Left hindlimb (tissue), 1 donor: ENCODE measurements around the gene SHISAL2B.
"Not testable (repeated sequence)": the region's sequence is repeated elsewhere in the genome, so short reads cannot be mapped to it uniquely, and the experiment has no call there.

Experiments used
- DNase-seq: peaks from one replicate; pipeline ENCODE4 v3.0.0-alpha.2; 2018

The SHISAL2B gene

DNA sequence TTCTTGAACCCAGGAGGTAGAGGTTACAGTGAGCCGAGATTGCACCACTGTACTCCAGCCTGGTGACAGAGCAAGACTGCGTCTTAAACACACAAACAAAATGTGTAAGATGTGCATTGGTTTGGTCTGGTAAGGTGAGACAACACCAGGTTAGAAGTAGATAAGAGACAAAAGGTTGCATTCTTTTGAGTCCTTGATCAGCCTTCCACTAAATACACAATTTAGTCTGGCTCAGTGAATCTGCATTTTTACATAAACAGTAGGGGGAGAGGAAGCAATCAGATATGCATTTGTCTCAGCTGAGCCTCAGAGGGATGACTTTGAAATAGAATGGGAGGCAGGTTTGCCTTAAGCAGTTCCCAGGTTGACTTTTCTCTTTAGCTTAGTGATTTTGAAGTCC lies 15.8 kb downstream of the SHISAL2B start:
- DNase-seq: not testable (repeated sequence)

DNA sequence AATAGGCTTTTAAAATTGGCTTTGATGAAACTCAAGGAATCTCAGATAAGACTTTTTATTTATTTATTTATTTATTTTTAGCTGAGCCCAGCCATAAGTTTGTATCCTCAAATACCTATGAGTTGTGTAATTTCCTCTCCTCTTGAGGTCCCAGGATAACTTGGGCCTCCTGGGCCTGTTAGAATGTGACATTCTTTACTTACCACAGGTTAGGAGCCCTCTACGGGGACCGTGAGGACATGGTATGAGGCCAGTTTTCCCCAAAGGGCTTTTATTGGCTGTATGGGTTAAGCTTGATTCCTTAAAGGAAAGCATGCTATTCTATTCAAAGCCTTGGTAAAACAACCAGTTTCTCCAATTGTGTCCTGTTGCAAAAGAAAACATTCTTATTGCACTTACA lies 16.9 kb downstream of the SHISAL2B start:
- DNase-seq: no peak

DNA sequence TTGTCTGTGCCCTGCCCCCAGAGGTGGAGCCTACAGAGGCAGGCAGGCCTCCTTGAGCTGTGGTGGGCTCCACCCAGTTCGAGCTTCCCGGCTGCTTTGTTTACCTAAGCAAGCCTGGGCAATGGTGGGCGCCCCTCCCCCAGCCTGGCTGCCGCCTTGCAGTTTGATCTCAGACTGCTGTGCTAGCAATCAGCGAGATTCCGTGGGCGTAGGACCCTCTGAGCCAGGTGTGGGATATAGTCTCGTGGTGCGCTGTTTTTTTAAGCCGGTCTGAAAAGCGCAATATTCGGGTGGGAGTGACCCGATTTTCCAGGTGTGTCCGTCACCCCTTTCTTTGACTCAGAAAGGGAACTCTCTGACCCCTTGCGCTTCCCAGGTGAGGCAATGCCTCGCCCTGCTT lies 24.2 kb downstream of the SHISAL2B start:
- not testable (repeated sequence) for DNase-seq

DNA sequence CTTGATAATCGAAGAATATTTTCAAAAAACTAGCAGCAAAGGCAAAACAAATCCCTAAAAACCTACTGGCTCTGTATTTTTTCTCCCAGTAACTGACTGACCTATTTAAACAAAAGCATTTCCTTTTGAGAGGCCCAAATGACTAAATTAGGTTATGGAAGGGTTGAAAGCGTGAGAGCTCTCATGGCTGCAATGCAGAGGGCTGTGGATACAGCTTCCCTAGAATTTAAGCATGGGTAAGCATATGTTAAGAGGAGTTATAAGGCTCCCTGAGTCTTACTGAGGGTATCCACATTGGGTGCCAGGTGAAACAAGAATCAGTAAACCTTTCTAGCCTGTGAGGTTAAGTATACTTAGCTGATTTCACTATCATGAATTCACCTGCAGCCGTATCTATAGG lies 32.3 kb downstream of the SHISAL2B start:
- no peak for DNase-seq

DNA sequence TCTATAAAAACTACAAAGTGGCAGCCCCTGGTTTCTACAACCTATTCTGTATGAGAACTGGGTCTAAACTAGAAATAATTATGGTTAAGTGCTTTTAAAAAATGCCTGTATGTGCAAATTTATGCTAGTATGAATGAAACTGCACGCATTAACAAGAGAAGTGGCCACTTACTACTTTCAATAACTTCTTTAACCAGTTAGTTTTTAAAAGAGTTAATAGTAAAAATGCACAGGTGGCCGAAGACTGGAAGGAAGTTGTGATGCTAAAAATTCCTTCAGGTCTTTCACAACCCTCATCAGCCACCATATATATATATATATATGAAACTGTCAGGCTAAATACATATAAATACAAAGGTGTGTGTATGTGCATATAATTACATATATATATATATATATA lies 36.8 kb downstream of the SHISAL2B start:
- DNase-seq: no peak

DNA sequence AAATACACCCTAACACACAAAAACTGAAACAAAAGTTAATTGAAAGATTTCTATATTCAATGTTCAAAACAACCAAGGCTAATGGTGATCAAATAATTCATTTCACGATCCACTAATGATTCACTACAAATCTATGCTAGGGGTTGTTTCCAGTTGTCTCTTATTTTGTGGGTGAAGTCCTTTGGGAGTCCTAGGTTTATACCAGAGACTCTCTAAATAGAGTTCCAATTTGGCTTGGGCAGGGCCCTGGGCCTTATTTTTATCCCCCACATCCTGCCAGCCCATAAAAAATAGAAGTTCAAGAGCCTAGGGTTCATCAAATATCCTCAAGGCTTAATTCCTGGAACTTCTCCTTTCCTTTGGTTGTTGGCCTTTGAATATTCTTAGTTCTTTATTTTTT lies 52.1 kb downstream of the SHISAL2B start:
- DNase-seq: no peak

DNA sequence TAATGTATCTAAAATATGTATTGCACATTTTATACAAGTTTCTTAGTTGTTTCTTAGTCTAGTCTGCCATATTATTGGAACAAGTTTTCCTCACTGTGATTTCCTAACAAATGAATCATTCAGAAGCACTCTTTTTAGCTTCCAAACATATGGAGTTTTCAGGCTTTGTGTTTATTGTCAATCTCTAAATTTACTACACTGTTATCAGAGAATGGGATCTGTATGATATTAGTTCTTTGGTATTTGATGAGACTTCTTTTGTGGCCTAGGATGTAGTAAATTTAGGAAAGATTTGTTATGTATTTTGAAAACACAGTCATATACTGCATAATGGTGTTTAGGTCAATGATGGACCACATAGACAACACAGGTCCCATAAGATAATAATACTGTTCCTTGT lies 52.5 kb downstream of the SHISAL2B start:
- no peak for DNase-seq

DNA sequence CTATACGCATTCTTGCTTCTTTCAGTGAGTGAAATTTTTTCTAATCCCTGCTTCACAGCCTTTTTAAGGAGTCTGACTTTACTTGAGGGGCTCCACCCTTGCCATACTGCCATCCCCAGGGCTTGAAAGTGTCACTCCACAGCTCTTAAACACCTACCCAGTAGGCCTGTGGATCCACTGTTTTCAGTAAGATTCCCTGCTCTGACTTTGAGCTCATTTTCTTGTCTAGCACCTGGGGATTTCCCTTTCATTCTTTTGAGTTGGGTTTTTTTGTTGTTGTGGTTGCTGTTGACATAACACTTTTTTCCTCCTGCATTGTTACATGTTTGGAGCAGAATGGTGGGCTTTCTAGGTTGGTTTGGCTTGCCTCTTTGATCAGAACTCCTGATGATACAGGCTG lies 54.6 kb downstream of the SHISAL2B start:
- DNase-seq: no peak

DNA sequence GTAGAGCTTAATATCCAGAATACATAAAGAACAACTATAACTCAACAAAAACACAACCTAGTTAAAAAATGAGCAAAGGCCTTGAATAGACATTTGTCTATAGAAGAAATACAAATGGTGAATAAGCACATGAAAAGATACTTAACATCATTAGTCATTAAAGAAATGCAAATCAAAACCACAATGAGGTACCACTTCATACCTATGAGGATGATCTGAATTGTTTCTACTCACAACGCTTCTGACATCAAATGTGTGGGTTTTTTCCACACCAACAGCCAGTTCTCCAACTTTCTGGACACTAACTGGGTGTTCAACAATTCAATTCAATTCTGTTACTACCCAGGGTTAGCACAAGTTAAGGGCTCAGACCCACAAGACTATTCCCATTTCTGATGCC lies 56.1 kb downstream of the SHISAL2B start:
- DNase-seq: no peak

DNA sequence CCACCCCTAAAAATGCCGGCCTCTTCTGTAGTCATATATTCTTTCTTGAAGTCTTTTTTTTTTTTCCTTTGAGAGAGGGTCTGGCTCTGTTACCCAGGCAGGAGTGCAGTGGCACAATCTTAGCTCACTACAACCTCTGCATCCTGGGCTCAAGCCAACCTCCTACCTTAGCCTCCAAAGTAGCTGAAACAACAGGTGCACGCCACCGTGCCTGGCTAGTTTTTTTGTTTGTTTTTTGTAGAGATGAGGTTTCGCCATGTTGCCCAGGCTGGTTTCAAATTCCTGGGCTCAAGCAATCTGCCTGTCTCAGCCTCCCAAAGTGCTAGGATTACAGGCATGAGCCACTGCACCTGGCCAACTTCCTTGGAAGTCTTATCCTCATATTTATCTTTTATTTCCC lies 59.1 kb downstream of the SHISAL2B start:
- no peak for DNase-seq

DNA sequence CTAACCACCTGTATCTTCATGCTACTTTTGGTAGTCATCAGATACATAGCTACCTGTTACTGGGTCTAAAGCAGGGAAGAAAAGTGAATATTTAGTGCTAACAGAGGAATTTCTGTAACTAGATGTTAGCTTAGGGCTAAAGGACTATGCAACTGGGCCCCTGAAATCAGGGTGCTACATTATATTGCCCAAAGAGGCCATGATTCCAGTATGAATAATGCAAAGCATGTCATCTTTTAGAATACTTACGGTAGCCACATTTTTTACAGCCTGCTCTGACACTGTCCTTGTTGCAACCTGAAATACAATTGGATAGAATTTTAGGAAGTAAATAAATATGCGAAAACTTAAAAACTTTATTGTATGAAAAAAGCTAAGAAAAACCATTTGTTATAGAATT lies 63.8 kb downstream of the SHISAL2B start:
- DNase-seq: no peak

DNA sequence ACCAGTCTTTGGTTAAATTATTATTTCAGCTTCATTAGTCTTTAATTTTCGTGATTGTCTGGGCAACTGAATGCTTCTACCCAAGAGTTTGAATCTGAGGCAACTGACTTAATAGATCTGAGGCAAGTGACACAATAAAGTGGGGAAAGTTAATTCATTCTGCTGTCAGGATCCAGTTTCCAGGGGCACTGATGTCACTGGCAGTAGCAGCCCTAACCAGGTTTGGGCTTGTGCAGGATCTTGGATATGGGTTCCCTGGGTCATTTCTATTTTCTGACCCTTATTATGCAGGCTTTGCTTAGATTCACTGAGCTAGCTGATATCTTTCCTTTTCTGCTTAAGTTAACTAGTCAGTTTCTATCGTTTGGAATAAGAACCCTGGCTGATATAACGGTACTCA lies 68.6 kb downstream of the SHISAL2B start:
- DNase-seq: no peak

DNA sequence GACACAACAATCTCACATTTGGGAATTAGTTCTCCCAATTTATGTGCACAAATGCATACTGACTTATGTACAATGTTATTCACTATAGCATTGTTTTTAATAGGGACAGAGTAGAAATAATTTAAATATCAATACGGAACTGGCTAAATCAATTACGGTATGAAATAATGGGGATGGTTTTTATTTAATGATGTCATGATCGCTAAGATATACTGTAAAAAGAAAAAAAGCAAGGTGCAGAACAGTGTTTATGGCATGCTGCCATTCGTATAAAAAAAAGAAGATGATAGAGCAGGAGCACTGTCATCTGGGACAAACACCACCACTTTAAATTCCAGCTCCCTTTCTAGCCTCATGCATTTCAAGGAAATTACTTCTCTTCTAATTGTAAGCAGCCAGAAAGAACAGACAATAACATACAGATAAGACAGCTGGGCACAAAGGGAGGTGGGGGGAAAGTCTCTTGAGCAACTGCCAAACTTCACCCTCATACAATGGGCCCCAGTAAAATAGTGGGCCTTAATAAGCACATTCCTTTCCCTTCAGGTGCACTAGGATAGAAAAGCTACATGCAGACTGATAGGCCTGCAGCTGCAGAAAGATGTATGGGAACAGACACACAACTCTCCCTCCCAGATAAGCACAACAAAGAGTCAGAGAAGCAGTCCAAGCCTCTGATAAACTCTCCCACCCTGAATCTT lies 69.8 kb downstream of the SHISAL2B start:
- DNase-seq: no peak

DNA sequence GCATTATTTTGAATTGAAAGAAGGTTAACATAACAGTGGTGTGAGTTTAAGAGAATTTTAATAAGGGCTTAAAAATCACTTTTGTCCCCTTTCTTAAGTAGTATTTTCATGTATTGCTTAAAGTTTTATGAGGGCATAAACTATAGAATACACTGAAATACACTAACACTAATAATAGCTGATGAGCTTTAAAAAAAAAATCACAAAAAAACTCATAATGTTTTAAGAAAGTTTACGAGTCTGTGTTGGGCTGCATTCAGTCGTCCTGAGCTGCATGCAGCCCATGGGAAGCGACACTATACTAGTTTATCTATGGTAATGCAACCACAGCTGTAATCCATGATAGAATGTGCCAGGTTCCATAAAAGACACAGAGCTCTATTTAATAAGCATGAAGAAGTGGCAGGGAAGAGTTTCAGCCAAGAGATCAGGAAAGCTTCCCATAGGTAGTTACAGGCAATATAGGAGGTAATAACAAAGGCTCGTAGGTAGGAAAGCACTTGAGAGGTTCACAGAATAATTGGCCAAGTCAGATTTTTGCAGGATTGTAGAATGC lies 73.7 kb downstream of the SHISAL2B start:
- DNase-seq: no peak

DNA sequence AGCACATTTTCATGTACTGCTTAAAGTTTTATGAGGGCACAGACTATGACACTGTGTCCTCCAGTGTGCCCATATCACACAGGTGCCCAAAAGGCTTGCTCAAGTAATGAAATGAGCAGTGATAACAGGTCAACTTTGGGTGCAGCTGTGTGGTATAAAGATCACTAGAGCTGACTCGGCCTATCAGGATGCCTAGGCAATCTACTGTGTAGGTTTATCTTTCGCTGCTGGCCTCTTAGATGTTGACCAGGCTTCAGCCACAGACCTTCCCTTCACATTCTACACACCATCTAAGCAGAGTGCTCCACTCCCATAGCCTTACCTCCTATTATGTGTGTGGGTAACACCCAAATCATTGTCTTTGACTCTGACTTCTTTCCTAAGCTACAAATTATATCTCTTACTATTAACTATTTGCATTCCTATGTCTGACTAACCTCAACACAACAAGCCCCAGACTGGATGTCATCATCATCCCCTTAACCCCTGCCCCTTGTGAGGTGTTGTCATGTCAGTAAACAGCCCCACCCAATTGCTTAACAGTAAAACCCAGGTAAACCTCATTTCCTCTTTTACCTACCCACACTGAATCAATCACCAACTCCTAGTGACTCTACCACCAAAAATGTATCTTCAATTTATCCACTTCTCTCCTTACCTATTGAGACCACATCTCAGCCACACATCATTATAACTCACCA lies 75.7 kb downstream of the SHISAL2B start:
- no peak for DNase-seq

DNA sequence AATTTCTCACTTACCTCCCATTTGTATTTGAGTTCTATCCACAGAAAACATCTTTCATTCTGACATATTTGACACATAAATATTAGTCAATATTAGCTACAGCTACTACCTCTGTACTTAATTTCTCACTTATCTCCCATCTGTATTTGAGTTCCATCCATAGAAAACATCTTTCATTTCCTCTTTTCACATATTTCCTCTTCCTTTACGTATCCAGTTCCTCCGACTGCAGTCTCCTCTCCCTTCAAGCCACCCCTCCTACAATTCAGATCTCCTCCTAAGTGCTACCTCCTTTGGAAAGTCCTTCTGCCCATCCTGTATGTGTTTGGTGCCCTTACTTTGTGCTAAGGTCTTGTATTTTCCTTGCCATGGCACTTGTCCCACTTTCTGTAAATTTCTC lies 76.6 kb downstream of the SHISAL2B start:
- DNase-seq: no peak
